Spleen (tissue), 7 donors: Measurements from ENCODE around the gene PDE2A.

Experiments
- POLR2A ChIP-seq, 3 donors: fragments of 450-650 bp; IDR thresholded peaks; one replicate each; pipeline ENCODE4 v1.5.1; 2017; ENCODE audit warnings: antibody characterized with exemption in 3 of 3, mild to moderate bottlenecking in 1 of 3
- POLR2AphosphoS5 ChIP-seq, 3 donors: sonication (generic); formaldehyde crosslinking; IDR thresholded peaks; one replicate each; pipeline ENCODE4 v1.5.1; 2017; ENCODE audit warnings: antibody characterized with exemption in 3 of 3
- TF ChIP-seq, protein P1 (sequence below), 11 experiments: fragments of 200-600 bp in 7 of 11; fragments of 450-650 bp in 4 of 11; sonication (generic) in 4 of 11; IDR thresholded peaks in 8 of 11; conservative IDR thresholded peaks in 3 of 11; 1 replicate in 7 of 11; 2 replicates in 4 of 11; pipeline versions ENCODE4 v1.4.0 to v1.8.0; 2016 to 2021; ENCODE audit warnings: antibody characterized with exemption in 11 of 11, inconsistent platforms in 4 of 11, mild to moderate bottlenecking in 1 of 11
- donor health status: DM: no; HTN: no; CAD: no; lungs with moderate emphysema.
- donor health status: DM: no; HTN: no; CAD: no.
- donor health status: DM: no; HTN: no; CAD: no.

DNA sequence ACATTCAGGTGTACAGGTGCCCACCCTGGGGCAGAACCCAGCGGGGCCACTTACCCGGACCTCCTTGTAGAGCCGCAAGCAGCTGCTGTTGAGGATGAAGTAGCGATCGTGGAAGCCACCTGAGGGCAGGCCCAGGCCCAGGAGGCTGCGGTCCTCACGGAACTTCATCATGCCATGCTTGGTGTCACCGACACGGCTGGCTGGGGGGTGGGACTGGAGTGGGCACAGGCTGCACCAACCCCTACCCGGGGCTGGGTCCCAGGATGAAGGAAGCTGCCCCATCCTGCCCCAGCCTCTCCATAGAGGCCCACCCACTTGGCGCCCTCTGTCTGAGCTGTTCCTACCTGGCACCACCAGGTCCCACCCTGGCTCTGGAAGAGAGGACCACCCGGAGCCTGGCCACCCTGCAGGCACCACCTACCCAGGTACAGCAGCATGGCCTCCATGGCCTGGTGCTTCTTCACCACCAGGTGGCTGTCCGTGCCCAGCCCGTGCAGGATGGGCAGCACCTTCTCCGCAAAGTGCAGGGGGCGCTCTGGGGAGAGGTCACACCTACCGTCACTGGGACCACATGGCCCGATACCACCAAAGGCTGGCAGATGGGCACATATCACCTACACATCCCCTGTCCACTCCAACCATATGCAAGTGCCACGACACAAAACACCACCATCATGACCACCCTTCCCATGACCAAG lies 19.2 kb upstream of the PDE2A start:
- TF ChIP-seq, protein P1, sequence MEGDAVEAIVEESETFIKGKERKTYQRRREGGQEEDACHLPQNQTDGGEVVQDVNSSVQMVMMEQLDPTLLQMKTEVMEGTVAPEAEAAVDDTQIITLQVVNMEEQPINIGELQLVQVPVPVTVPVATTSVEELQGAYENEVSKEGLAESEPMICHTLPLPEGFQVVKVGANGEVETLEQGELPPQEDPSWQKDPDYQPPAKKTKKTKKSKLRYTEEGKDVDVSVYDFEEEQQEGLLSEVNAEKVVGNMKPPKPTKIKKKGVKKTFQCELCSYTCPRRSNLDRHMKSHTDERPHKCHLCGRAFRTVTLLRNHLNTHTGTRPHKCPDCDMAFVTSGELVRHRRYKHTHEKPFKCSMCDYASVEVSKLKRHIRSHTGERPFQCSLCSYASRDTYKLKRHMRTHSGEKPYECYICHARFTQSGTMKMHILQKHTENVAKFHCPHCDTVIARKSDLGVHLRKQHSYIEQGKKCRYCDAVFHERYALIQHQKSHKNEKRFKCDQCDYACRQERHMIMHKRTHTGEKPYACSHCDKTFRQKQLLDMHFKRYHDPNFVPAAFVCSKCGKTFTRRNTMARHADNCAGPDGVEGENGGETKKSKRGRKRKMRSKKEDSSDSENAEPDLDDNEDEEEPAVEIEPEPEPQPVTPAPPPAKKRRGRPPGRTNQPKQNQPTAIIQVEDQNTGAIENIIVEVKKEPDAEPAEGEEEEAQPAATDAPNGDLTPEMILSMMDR (IDR thresholded peaks at IDR 0.05 in 8 of 11, conservative IDR thresholded peaks at IDR 0.05 in 3 of 11) = no peak
- TF ChIP-seq POLR2AphosphoS5 (IDR thresholded peaks at IDR 0.05) (peak in 1 of 3 donors; percentile 55), POLR2A (IDR thresholded peaks at IDR 0.05) (no peak)
